Transverse colon (tissue), 4 donors: ENCODE results near the gene KRT7. TPM values are rescaled to one million over a fixed set of nuclear protein-coding genes. Genes with fewer than 3 reads are reported as not detected.

Experiments
- DNase-seq: peaks from one replicate; pipeline ENCODE4 v3.0.0-alpha.2; 2019
- H3K27ac ChIP-seq, 4 donors: fragments of 200-600 bp; sonication (generic); 2 replicates each; pipeline ENCODE4 v1.5.1; 2016 to 2018; ENCODE audit warnings: inconsistent platforms in 4 of 4
- H3K27me3 ChIP-seq: fragments of 200-600 bp; sonication (generic); 2 replicates; pipeline ENCODE4 v1.5.1; 2017; ENCODE audit warnings: inconsistent platforms
- H3K36me3 ChIP-seq, 4 donors: fragments of 200-600 bp; sonication (generic); 2 replicates each; pipeline ENCODE4 v1.5.1; 2017 to 2019; ENCODE audit warnings: inconsistent platforms in 4 of 4
- H3K4me1 ChIP-seq, 4 donors: fragments of 200-600 bp; sonication (generic); 2 replicates each; pipeline ENCODE4 v1.5.1; 2017 to 2020; ENCODE audit warnings: inconsistent platforms in 4 of 4
- H3K4me3 ChIP-seq, 4 donors: fragments of 200-600 bp; sonication (generic); 1 replicate in 1 of 4; 2 replicates in 3 of 4; pipeline versions ENCODE4 v1.5.1 to v1.6.1; 2017 to 2019; ENCODE audit warnings: inconsistent platforms in 4 of 4
- H3K9me3 ChIP-seq, 2 donors: fragments of 200-600 bp; sonication (generic); 2 replicates each; pipeline ENCODE4 v1.5.1; 2017 to 2019; ENCODE audit warnings: inconsistent platforms in 2 of 2
- EP300 ChIP-seq: sonication (generic); formaldehyde crosslinking; IDR thresholded peaks from one replicate; pipeline ENCODE4 v1.6.1; 2017; ENCODE audit warnings: antibody characterized with exemption, low read depth
- POLR2A ChIP-seq: fragments of 450-650 bp; IDR thresholded peaks from one replicate; pipeline ENCODE4 v1.6.1; 2016; ENCODE audit warnings: antibody characterized with exemption, mild to moderate bottlenecking, moderate library complexity
- POLR2AphosphoS5 ChIP-seq, 3 donors: sonication (generic); formaldehyde crosslinking; IDR thresholded peaks; one replicate each; pipeline ENCODE4 v1.6.1; 2016; ENCODE audit warnings: antibody characterized with exemption in 3 of 3
- WGBS, 2 donors: methylation state at CpG; one replicate each; pipeline ENCODE4 v1.1.5; 2018; ENCODE audit warnings: low coverage in 1 of 2; 5-methylcytosine and 5-hydroxymethylcytosine counted together
- in situ Hi-C, 4 donors: fragments of 200-750 bp; cut with MboI; loops; one replicate each; pipeline versions ENCODE4 v1.15.0 to v1.15.1; 2017; ENCODE audit warnings: low sequenced_read_pairs in 3 of 4, low pct_ligation_motif_present in 1 of 4, low pct_unique_long_range_greater_than_20kb in 1 of 4
- intact Hi-C: fragments of 100-400 bp; cut with DNase I; formaldehyde crosslinking; loops from one replicate; pipeline ENCODE4 v1.15.1; 2023; ENCODE audit warnings: low total_unique reads
- total RNA-seq, 4 donors: library from RNA; depleted of rRNA; stranded (reverse); fragments of >200 nt; gene quantifications; one replicate each; pipeline ENCODE4 v1.1.0, GENCODE V29; 2016
- TF ChIP-seq, protein P1 (sequence below), 5 experiments: fragments of 200-600 bp in 3 of 5; fragments of 450-650 bp in 2 of 5; sonication (generic) in 3 of 5; IDR thresholded peaks; 1 replicate in 2 of 5; 2 replicates in 3 of 5; pipeline ENCODE4 v1.5.1; 2016 to 2017; ENCODE audit warnings: antibody characterized with exemption in 5 of 5, inconsistent platforms in 3 of 5, mild to moderate bottlenecking in 2 of 5, moderate library complexity in 1 of 5

KRT7 gene
- total RNA-seq, 4 donors from 2014 or later = 0.75 to 1.6 (median 0.95) TPM; not detected in 1

DNA sequence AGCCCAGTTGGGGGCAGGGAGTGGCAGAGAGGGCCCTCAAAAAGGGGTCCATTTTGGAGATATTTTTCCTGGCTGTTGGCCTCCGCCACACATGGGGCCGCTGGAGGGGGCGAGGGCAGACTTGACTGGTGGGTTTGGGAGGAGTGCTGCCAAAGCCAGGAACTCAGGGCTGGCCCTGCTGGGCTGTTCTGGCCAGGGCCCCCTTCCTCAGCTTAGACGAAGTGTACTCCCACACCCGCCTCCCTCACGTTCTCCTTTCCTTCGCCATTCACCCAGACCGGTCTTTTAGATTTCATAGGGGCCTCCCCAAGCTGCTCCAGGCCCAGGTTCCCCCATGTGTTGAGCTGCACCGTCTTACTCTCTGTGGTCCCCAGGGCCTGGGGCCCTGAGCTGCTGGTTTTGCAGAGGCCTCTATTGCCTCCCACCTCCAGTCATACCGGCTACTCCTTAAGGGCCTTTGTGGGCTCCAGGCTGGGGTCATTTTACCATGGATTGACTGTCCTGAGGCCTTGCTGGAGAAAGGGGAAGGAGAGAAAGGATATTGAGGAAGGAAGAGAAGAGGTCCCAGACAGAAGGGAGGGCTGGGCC is 1.3 kb downstream of the KRT7 start:
- Histone ChIP-seq H3K9me3 (no peaks in the 10 kb centered on the region), H3K27ac (no peak overlapping the region), H3K36me3 (no peaks in the 10 kb centered on the region), H3K4me3 (no peak overlapping the region), H3K4me1 (peaks cover 0 to 27% (median 17%) of the 10 kb centered on the region in 4 donors), H3K27me3 (peaks cover 21% of the 10 kb centered on the region)
- TF ChIP-seq, protein P1, sequence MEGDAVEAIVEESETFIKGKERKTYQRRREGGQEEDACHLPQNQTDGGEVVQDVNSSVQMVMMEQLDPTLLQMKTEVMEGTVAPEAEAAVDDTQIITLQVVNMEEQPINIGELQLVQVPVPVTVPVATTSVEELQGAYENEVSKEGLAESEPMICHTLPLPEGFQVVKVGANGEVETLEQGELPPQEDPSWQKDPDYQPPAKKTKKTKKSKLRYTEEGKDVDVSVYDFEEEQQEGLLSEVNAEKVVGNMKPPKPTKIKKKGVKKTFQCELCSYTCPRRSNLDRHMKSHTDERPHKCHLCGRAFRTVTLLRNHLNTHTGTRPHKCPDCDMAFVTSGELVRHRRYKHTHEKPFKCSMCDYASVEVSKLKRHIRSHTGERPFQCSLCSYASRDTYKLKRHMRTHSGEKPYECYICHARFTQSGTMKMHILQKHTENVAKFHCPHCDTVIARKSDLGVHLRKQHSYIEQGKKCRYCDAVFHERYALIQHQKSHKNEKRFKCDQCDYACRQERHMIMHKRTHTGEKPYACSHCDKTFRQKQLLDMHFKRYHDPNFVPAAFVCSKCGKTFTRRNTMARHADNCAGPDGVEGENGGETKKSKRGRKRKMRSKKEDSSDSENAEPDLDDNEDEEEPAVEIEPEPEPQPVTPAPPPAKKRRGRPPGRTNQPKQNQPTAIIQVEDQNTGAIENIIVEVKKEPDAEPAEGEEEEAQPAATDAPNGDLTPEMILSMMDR (IDR thresholded peaks at IDR 0.05) = no peak
- no peak for TF ChIP-seq POLR2AphosphoS5 (IDR thresholded peaks at IDR 0.05)
- TF ChIP-seq POLR2A = no peak
- no peak for TF ChIP-seq EP300
- DNase-seq = no peak
- in situ Hi-C loops (no loop called here), intact Hi-C loops (loop anchor here (5.0 kb wide), 1 partner anchor 242 kb away; no protein-coding TSS in a partner anchor)
- WGBS, 2 donors = 89 to 100% methylated on average over 2 to 10 of the region's 10 CpGs

DNA sequence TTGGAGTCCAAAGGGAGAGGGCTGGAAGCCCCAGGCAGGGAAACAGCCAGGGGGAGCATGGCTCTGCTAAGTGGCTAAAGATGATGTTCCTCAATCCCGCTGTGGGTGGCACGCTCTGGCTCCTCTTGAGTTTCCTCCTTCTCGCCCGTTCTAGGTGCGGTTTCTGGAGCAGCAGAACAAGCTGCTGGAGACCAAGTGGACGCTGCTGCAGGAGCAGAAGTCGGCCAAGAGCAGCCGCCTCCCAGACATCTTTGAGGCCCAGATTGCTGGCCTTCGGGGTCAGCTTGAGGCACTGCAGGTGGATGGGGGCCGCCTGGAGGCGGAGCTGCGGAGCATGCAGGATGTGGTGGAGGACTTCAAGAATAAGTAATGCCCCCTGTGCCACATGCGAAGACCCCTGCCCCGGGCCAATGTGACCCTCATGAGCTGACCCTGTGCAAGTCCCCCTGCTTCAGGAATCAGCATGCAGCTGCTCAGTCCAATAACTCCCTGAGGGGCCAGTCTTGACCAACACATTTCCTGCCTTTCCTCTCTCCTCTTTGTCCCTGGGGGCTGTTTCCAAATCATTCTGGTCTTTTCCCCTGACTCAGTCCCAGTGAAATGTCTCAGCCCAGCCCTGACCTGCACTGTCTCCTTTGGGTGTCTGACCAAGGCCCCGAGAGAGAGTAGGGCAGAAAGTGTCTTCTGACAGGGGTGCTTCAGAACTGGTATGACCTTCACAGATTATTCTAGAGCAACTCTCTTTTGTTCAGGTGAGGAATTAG is 2.1 kb downstream of the KRT7 start:
- intact Hi-C loops = no loop called here
- no peak for DNase-seq
- Histone ChIP-seq H3K27me3 (peaks cover 21% of the 10 kb centered on the region), H3K4me1 (peaks cover 0 to 27% (median 17%) of the 10 kb centered on the region in 4 donors), H3K27ac (no peak overlapping the region), H3K36me3 (no peaks in the 10 kb centered on the region), H3K9me3 (no peaks in the 10 kb centered on the region), H3K4me3 (no peak overlapping the region)
- 85% methylated on average over 15 of the region's 15 CpGs; no CpG with 5 or more reads in 1 of the 2 donors for WGBS, 2 donors
- in situ Hi-C loops = no loop called here
- TF ChIP-seq EP300 = no peak
- no peak for TF ChIP-seq POLR2A
- TF ChIP-seq POLR2AphosphoS5 (IDR thresholded peaks at IDR 0.05) = no peak

DNA sequence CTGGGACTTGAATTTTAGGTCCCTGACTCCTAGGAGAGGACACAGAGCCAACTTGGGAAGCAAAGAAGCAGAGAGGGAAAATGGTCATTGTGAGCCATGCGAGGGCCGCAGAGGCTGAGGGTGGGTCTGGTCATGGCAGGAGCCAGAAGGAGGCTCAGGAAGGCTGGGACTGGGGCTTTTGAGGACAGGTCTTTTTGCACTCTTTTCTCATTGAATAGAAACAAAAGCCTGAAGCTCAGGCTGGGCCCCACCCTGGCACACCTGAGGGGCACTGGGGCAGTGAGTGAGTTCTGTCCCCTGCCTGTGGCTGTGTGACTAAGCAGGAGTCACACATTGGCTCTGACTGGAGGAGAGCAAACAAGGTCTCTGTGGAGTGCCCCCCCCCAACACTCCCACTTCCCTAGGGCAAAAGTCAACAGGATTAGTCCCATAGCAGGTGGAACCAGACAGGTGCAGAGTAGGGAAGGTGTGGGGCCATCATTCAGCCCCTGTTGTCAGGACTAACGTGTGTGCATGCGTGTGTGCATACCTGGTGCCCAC is 2.8 kb downstream of the KRT7 start:
- intact Hi-C loops = no loop called here
- Histone ChIP-seq H3K4me1 (peaks cover 0 to 27% (median 17%) of the 10 kb centered on the region in 4 donors), H3K36me3 (no peaks in the 10 kb centered on the region), H3K27me3 (peaks cover 21% of the 10 kb centered on the region), H3K9me3 (no peaks in the 10 kb centered on the region), H3K27ac (peak overlapping the region in 1 of 4 donors; percentile 15), H3K4me3 (no peak overlapping the region)
- in situ Hi-C loops = no loop called here
- peak; percentile 66 for DNase-seq
- TF ChIP-seq, protein P1 (IDR thresholded peaks at IDR 0.05) = no peak
- no peak for TF ChIP-seq EP300
- TF ChIP-seq POLR2AphosphoS5 (IDR thresholded peaks at IDR 0.05) = no peak
- TF ChIP-seq POLR2A = no peak
- 71% methylated on average over 4 of the region's 4 CpGs; no CpG with 5 or more reads in 1 of the 2 donors for WGBS, 2 donors

DNA sequence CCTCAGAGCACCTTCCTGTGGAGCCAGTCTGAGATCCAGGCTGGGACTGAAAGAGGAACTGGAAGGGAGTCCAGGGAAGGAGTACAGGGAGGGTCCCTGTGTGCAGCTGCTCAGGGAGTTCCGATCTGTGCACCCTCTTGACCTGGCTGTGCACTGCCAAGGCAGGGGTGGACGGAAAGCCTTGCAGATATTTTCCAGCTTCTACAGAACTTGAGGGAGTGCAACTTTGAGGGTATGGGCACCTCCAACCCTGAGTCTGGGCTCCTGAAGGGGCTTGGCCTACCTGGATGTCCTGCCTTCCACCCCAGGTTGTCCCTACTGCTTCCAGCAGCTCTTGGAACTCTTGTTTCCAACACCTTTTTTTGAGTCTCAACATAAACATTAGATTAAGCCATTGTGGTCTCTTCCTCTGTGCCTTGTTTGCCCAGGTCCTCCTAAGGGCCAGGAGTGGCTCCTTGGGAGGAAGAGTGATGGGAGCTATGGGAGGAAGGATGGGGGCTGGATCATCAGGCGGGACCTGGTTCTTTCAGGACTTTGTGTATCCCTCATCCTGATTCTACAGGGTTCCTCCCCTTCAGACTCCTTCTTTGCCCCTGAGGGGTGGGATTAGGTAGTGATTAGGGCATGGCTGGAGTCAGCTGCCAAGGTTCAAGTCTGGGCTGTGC is 3.5 kb downstream of the KRT7 start:
- peaks cover 0 to 27% (median 17%) of the 10 kb centered on the region in 4 donors for H3K4me1 ChIP-seq
- WGBS, 2 donors = 86 to 100% methylated on average over 1 to 3 of the region's 3 CpGs
- TF ChIP-seq EP300 (no peak), POLR2A (no peak), POLR2AphosphoS5 (IDR thresholded peaks at IDR 0.05) (no peak)
- TF ChIP-seq, protein P1 (IDR thresholded peaks at IDR 0.05) = no peak
- peak overlapping the region in 1 of 4 donors; percentile 12 for H3K27ac ChIP-seq
- in situ Hi-C loops = no loop called here
- no peaks in the 10 kb centered on the region for H3K9me3 ChIP-seq
- DNase-seq = no peak
- intact Hi-C loops = no loop called here
- H3K36me3 ChIP-seq = no peaks in the 10 kb centered on the region
- H3K4me3 ChIP-seq = no peak overlapping the region
- peaks cover 21% of the 10 kb centered on the region for H3K27me3 ChIP-seq
